Subcutaneous adipose tissue (tissue), 4 donors: Measurements from ENCODE around the gene TRIM39. TPM values are rescaled to one million over a fixed set of nuclear protein-coding genes. Genes with fewer than 3 reads are reported as not detected.

Experiments used
- total RNA-seq, 4 donors: library from RNA; depleted of rRNA; stranded (reverse); fragments of >200 nt; gene quantifications; one replicate each; pipeline ENCODE4 v1.1.0, GENCODE V29; 2016
- TF ChIP-seq, protein P1 (sequence below): fragments of 450-650 bp; IDR thresholded peaks from one replicate; pipeline ENCODE4 v1.5.1; 2016; ENCODE audit warnings: low read depth, mild to moderate bottlenecking, control low read depth, antibody characterized with exemption, moderate library complexity

TRIM39 gene
- total RNA-seq, 4 donors from 2014 or later = 7.5 to 14.9 (median 10.8) TPM

- TF ChIP-seq, protein P1, sequence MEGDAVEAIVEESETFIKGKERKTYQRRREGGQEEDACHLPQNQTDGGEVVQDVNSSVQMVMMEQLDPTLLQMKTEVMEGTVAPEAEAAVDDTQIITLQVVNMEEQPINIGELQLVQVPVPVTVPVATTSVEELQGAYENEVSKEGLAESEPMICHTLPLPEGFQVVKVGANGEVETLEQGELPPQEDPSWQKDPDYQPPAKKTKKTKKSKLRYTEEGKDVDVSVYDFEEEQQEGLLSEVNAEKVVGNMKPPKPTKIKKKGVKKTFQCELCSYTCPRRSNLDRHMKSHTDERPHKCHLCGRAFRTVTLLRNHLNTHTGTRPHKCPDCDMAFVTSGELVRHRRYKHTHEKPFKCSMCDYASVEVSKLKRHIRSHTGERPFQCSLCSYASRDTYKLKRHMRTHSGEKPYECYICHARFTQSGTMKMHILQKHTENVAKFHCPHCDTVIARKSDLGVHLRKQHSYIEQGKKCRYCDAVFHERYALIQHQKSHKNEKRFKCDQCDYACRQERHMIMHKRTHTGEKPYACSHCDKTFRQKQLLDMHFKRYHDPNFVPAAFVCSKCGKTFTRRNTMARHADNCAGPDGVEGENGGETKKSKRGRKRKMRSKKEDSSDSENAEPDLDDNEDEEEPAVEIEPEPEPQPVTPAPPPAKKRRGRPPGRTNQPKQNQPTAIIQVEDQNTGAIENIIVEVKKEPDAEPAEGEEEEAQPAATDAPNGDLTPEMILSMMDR = no peak
Observed at GRCh38 chr6:30356536-30356935, 29.8 kb downstream of the TRIM39 start.

GRCh38 chr6:30357678-30358540 lies 31.2 kb downstream of the TRIM39 start:
- TF ChIP-seq, protein P1 = no peak

DNA sequence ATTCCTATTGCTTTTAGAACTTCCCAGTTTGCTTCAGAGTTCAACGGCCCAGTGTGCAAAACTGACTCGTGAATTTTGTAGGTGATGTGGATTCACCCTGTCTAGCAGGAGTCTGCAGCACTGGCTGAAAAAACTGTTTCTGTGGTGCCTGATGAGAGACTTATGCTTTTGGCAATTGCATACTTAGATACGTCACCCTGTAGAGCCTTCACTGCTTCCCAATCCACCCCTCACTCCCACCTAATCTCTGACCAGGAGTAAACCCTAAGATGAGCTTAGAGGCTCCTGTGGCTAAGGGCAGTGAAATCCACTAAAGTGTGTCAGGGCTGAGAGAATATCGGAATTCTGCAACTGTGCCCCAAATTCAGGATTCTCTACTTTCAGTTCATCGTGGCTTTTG lies 32.5 kb downstream of the TRIM39 start:
- TF ChIP-seq, protein P1 = no peak

DNA sequence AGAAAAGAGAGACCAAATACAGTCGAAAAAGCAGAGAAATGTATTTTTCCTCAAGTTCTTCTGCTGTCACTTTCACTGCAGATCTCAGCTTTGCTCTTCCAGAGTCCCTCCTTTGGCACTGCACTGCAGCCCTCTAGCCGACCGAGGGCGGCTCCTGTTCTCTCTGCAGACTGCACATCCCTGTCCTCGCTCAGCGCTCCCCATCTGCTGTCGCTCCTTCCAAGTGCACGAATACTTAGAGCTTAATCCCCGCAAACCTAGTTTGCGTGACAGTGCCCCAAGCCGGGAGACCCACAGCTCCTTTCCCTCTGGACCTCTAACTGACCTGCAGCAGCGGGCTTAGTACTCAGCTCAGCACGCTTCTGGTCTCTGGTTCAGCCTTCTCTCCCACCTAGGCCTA lies 33.4 kb downstream of the TRIM39 start:
- TF ChIP-seq, protein P1 = no peak

DNA sequence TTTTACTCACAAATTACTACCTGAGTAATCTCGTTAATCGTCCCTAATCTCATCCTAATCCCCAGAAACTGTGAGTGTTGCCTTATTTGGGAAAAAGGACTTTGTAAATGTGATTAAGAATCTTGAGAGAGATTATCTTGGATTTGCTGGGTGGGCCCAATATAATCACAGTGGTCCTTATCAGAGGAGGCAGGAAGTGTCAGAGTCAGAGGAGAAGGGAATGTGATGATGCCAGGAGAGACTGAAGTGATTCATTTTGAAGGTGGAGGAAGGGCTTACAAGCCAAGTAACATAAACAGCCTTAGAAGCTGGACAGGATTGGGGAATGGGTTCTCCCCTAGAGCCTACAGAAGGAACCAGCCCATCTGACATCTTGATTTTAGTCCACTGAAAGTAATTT lies 34.9 kb downstream of the TRIM39 start:
- TF ChIP-seq, protein P1 = no peak

DNA sequence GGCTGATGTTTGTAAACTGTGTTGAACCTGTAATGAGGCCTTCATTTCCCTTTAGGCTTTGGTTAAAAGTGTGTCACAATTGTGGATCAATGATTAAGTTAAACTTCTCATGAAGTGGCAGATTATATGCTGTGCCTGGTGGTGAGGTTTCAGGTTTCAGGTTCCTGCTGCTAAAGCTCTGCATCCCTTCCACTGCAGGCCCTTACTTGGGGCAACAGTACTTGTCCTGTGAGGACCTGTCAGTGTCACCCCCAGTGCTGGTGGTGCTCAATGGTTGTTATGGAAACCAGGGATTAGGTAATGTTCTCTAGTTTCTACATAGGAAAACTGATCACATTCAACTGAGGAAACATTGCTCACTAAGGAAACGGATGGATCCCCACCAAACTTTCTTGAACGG lies 36.7 kb downstream of the TRIM39 start:
- TF ChIP-seq, protein P1 = no peak

- TF ChIP-seq, protein P1 = no peak
Observed at GRCh38 chr6:30364591-30364990, 37.9 kb downstream of the TRIM39 start.
